Bronchial epithelial cell (primary cell): ENCODE results near the gene TMA7. TPM values are rescaled to one million over a fixed set of nuclear protein-coding genes. Genes with fewer than 3 reads are reported as not detected.

Experiments
- DNase-seq: peaks from one replicate; pipeline ENCODE4 v3.0.0-alpha.2; 2010; ENCODE audit warnings: low read depth
- FAIRE-seq: peaks from 2 replicates; lab custom pipeline; 2011; peaks lifted over from hg19 to GRCh38; lab: Jason Lieb, UNC
- H3K27me3 ChIP-seq: 2 replicates; pipeline ENCODE4 v1.5.1; 2011; ENCODE audit warnings: low read length; ENCODE audit not compliant: control insufficient read depth, insufficient read depth
- H3K36me3 ChIP-seq: 2 replicates; pipeline ENCODE4 v1.5.1; 2011; ENCODE audit warnings: low read length; ENCODE audit not compliant: control insufficient read depth, insufficient read depth
- H3K4me3 ChIP-seq: 2 replicates; pipeline ENCODE4 v1.5.1; 2011; ENCODE audit warnings: mild to moderate bottlenecking, low read depth, low read length, control low read depth
- CTCF ChIP-seq: IDR thresholded peaks from 2 replicates; pipeline ENCODE4 v1.5.1; 2011; ENCODE audit warnings: mild to moderate bottlenecking, moderate library complexity, low read length, control low read depth, inconsistent platforms; ENCODE audit not compliant: insufficient read depth, severe bottlenecking
- total RNA-seq: library from RNA; depleted of rRNA; stranded (reverse); fragments of >200 nt; gene quantifications from 2 replicates; pipeline ENCODE4 v1.2.1, GENCODE V29; 2014

Gene TMA7
- total RNA-seq, result 190 and 360 TPM in 2 replicates

DNA sequence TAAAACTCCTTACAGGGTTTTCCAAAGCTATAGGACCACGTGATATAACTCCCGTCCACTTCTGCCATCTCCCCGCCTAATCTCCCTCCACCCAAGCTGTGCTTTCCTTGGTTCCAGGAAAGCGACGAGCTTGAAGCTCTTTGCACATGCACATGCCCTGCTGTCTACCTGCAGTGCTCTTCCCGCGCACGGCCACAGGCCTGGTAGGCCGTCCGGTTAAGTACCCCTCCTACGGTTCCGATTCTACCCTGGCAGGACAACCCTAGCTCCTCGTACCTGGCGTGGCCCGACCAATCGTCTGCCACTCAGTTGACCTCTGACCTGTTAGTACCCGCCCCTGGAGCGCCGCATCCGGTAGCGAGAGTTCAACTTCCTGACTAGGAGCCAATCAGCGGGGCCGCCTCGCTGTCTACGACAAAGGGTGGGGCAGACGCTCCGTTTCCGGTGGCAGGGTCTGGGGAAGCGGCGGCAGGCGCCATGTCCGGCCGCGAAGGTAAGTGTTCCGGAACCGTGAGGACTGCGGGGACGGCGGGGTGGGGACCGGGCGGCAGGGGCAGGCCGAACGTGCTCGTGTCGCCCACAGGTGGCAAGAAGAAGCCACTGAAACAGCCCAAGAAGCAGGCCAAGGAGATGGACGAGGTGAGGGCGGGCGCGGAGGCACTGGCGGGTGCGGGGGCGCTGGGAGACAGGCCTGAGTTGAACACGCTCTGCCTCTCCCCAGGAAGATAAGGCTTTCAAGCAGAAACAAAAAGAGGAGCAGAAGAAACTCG lies at the start of gene TMA7, which contains the start of gene CCDC51:
Gene TMA7 (plus strand): TSS at position 438 of the 770 bp plus-strand sequence. CDS start 40 bp downstream, at position 478.
Gene CCDC51 (minus strand): TSS at position 300 of the 770 bp plus-strand sequence. CDS start 4,991 bp downstream, outside the sequence.
- Histone ChIP-seq H3K27me3 (no peaks in the 10 kb centered on the region), H3K36me3 (peaks cover 8% of the 10 kb centered on the region), H3K4me3 (peak within 1 kb of the TSS; percentile 57)
- FAIRE-seq, result peak; percentile 70
- peak; percentile 95 for DNase-seq
- TF ChIP-seq CTCF, result no peak

GRCh38 chr3:48394391-48394790 lies 45.7 kb upstream of the TMA7 start:
- Histone ChIP-seq H3K4me3 (no peak overlapping the region), H3K36me3 (no peaks in the 10 kb centered on the region), H3K27me3 (no peaks in the 10 kb centered on the region)
- FAIRE-seq, result no peak
- no peak for DNase-seq
- no peak for TF ChIP-seq CTCF

- Histone ChIP-seq H3K4me3 (no peak overlapping the region), H3K36me3 (no peaks in the 10 kb centered on the region), H3K27me3 (no peaks in the 10 kb centered on the region)
- no peak for FAIRE-seq
- no peak for DNase-seq
- TF ChIP-seq CTCF, result no peak
Measured at GRCh38 chr3:48395714-48396113, 44.3 kb upstream of the TMA7 start.

DNA sequence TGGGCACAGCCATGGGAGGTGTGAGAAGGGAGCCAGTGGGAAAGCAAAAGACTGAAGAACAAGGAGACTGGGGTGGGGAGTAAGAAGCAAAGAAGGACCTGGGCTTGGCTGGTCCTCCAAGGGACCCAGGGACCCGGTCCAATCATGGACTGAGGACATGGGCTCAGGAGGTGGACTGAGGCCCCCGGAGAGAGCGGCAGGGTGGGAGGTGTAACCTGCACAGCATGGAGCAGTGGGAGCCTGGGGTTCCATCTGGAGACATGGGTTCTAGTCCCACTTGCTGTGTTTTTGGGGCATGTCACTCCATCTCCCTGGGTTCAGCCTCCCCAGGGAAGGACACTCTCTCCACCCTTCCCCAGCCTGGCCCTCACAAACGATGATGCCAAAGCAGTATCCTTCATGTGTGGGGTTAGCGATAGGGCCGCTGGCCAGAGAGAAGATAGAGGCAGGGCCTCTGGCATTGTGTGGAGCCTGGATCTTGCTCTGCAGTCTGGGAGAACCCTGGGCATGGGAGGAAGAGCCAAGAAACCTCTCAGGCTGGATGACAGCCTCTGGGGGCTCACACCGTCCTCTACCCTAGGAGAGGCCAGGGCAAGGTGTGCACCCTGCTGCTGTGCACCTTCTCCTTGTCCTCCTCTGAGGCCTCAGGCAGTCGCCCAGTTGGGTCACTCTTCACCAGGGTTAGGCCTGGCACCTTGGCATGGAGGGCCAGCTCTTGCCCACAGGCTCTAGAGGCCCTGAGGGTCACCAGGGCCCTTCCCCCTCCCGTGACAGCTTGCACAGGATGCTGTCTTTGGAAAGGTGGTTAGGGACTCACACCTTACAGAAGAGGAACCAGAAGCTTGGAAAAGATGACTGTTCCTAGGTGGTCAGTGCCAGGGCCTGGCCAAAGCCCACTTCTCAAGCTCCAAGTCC lies 42.0 kb upstream of the TMA7 start:
- Histone ChIP-seq H3K36me3 (peaks cover 4% of the 10 kb centered on the region), H3K27me3 (no peaks in the 10 kb centered on the region), H3K4me3 (no peak overlapping the region)
- no peak for DNase-seq
- FAIRE-seq, result no peak
- no peak for TF ChIP-seq CTCF

DNA sequence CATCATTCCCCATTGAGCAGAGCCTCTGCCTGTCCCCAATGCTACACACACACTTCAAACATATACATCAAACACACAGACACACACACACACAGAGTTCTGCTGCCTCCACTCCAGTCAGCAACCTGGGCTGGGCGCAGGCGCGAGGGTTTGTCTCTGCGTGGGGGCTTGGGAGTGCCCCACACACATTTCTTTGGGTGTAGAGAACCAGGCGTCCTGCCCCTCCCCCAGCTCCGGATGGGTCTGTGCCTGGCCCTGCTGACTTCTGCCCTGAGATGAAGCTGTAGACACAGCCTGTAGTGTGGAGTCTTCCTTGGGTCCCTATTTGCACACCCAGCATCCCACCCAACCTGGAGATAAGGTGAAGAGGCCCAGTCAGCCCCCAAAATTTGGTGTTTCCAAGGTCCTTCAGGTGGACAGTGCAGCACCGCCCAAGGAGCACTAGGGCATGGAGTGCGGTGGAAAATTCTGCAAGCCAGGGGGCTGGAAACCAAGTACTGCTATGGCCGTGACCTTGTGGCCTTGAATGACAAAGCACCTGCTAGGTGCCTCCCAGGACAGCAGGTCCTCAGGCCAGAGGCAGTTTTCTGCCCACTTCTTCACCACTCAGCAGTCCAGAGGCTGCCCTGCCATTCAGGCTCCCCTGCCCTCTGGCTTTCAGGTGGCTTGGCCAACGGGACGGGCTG lies 41.2 kb upstream of the TMA7 start:
- no peak for TF ChIP-seq CTCF
- no peaks in the 10 kb centered on the region for H3K27me3 ChIP-seq

More for the DNA sequence above, 41.2 kb upstream of the TMA7 start:
- FAIRE-seq (no peak), DNase-seq (no peak)
- Histone ChIP-seq H3K36me3 (peaks cover 7% of the 10 kb centered on the region), H3K4me3 (no peak overlapping the region)
